Prostate gland (tissue), 2 donors: ENCODE measurements around the gene EQTN. TPM values are rescaled to one million over a fixed set of nuclear protein-coding genes. Genes with fewer than 3 reads are reported as not detected.

Experiments used
- DNase-seq: peaks from one replicate; pipeline ENCODE4 v3.0.0-alpha.2; 2019; ENCODE audit warnings: low spot score
- H3K27ac ChIP-seq, 2 donors: fragments of 200-600 bp; sonication (generic); 2 replicates each; pipeline ENCODE4 v1.5.1; 2017 to 2019
- H3K27me3 ChIP-seq: fragments of 200-600 bp; sonication (generic); replicated peaks from 2 replicates; pipeline ENCODE4 v1.5.1; 2019; ENCODE audit not compliant: insufficient read depth
- H3K36me3 ChIP-seq, 2 donors: fragments of 200-600 bp; sonication (generic); 1 replicate in 1 of 2; 2 replicates in 1 of 2; pipeline versions ENCODE4 v1.5.1 to v1.8.1; 2017 to 2019
- H3K4me1 ChIP-seq: fragments of 200-600 bp; sonication (generic); replicated peaks from 2 replicates; pipeline ENCODE4 v1.5.1; 2019
- H3K4me3 ChIP-seq, 2 donors: fragments of 200-600 bp; sonication (generic); 2 replicates each; pipeline ENCODE4 v1.5.1; 2017 to 2019
- H3K9me3 ChIP-seq: fragments of 200-600 bp; sonication (generic); 2 replicates; pipeline ENCODE4 v1.5.1; 2017
- POLR2A ChIP-seq: fragments of 450-650 bp; IDR thresholded peaks from one replicate; pipeline ENCODE4 v1.6.1; 2016; ENCODE audit warnings: antibody characterized with exemption, mild to moderate bottlenecking
- POLR2AphosphoS5 ChIP-seq: sonication (generic); formaldehyde crosslinking; IDR thresholded peaks from one replicate; pipeline ENCODE4 v1.6.1; 2017; ENCODE audit warnings: antibody characterized with exemption
- WGBS: methylation state at CpG from one replicate; pipeline ENCODE4 v1.1.5; 2018; 5-methylcytosine and 5-hydroxymethylcytosine counted together
- intact Hi-C: fragments of 100-400 bp; cut with DNase I; formaldehyde crosslinking; loops from one replicate; pipeline ENCODE4 v1.14.2; 2022
- total RNA-seq, 2 donors: library from RNA; depleted of rRNA; stranded (reverse); fragments of >200 nt; gene quantifications; one replicate each; pipeline ENCODE4 v1.1.0, GENCODE V29; 2016
- TF ChIP-seq, protein P1 (sequence below), 4 experiments: fragments of 200-600 bp in 2 of 4; fragments of 450-650 bp in 2 of 4; sonication (generic) in 2 of 4; IDR thresholded peaks; 1 replicate in 3 of 4; 2 replicates in 1 of 4; pipeline ENCODE4 v1.5.1; 2016 to 2019; ENCODE audit warnings: antibody characterized with exemption in 4 of 4, mild to moderate bottlenecking in 2 of 4, moderate library complexity in 2 of 4

Gene EQTN
- total RNA-seq, 2 donors from 2014 or later: 3.0 TPM; not detected in 1

DNA sequence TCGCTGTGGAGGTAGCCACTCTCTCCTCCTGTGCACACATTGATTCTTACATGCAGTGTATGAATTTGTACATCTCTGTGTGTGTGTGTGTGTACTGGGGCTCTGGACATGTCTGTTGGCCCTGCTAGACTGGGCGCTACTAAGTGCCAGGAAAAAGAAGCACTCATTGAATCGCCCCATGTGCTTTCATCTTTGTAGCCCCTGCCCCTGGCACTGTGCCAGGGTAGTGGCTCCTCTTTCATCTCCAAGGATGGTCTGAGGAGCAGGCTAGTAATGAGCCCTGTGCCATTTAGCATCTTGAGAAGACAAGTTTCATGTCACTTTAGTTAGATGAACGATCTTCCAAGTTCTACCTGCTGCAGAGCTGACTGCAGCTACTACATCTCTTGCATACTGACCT lies 34.4 kb upstream of the EQTN start:
- TF ChIP-seq, protein P1, sequence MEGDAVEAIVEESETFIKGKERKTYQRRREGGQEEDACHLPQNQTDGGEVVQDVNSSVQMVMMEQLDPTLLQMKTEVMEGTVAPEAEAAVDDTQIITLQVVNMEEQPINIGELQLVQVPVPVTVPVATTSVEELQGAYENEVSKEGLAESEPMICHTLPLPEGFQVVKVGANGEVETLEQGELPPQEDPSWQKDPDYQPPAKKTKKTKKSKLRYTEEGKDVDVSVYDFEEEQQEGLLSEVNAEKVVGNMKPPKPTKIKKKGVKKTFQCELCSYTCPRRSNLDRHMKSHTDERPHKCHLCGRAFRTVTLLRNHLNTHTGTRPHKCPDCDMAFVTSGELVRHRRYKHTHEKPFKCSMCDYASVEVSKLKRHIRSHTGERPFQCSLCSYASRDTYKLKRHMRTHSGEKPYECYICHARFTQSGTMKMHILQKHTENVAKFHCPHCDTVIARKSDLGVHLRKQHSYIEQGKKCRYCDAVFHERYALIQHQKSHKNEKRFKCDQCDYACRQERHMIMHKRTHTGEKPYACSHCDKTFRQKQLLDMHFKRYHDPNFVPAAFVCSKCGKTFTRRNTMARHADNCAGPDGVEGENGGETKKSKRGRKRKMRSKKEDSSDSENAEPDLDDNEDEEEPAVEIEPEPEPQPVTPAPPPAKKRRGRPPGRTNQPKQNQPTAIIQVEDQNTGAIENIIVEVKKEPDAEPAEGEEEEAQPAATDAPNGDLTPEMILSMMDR (IDR thresholded peaks at IDR 0.05): no peak
- no peak for TF ChIP-seq POLR2AphosphoS5
- TF ChIP-seq POLR2A: no peak
- WGBS: 84% methylated on average over 4 of the region's 4 CpGs
- H3K27me3 ChIP-seq: no peaks in the 10 kb centered on the region
- no peaks in the 10 kb centered on the region for H3K9me3 ChIP-seq
- no peak overlapping the region for H3K4me3 ChIP-seq
- no peaks in the 10 kb centered on the region for H3K4me1 ChIP-seq
- intact Hi-C loops: loop anchor here (10.0 kb wide), 1 partner anchor 63 kb away; no protein-coding TSS in a partner anchor
- H3K27ac ChIP-seq: no peak overlapping the region
- DNase-seq: no peak
- no peaks in the 10 kb centered on the region for H3K36me3 ChIP-seq

DNA sequence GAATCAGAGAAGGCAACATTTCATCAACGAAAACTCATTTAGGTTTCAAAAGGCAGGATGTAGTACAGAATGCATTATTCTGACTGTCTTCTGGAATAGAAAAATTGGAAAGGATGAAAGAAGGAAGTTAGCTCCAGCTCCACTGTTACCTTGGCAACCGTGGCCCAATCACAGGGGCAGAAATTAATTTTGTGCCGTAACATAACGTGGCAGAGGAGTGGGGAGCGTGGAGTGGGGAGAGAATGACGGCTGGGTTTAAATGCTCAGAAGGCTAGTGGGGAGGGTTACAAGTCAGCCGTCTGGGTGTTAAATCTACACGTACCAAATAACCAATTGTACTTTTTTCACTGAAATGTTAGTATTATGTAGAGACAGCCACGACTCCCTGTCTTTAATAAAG lies 32.3 kb upstream of the EQTN start:
- H3K4me3 ChIP-seq: no peak overlapping the region
- no peak overlapping the region for H3K27ac ChIP-seq
- WGBS: 89% methylated on average over 9 of the region's 9 CpGs
- DNase-seq: no peak
- intact Hi-C loops: no loop called here
- no peaks in the 10 kb centered on the region for H3K27me3 ChIP-seq
- H3K36me3 ChIP-seq: no peaks in the 10 kb centered on the region
- TF ChIP-seq POLR2AphosphoS5 (no peak), POLR2A (no peak)
- TF ChIP-seq, protein P1 (IDR thresholded peaks at IDR 0.05): no peak
- no peaks in the 10 kb centered on the region for H3K4me1 ChIP-seq
- H3K9me3 ChIP-seq: no peaks in the 10 kb centered on the region

DNA sequence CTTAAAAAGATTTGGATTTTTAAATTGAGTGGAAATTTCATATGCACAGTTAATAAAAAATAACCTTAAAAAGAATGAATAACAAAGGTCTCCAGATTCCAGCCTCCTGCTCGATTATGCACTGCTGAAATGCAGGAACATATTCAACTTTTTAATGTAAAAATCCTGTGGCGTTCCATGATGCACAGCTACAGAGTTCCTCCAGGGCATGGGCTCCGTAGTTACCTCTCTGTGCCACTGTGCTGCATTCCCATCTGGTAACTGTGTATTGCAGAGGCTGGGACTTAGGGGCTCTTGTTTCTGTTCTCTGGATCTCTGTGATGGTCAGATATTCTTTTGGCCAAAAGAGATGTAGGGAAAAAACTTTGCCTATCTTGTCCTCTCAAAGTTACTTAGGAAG lies 31.5 kb upstream of the EQTN start:
- 88% methylated on average over 3 of the region's 3 CpGs for WGBS

DNA sequence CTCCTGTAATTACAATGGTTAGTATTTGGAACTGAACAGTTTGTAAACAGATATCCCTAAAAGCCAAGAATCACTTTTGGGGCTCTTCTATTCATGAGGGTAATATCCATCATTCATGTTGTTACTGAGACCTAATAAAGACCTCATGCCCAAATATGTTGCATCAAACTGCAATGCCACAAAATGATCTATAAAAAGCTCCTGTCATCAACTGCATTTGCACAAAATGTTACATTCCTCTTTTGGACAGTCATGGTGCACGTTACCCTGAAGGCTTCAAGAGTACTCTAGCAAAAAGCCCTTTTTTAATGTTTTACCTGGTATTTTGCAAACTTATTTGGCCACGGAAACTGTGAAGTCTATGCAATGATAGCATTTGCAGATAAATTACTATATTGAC lies 14.2 kb upstream of the EQTN start:
- intact Hi-C loops: no loop called here
- WGBS: 83% methylated on average over 2 of the region's 2 CpGs
- no peaks in the 10 kb centered on the region for H3K36me3 ChIP-seq

More for the DNA sequence above, 31.5 kb upstream of the EQTN start:
- intact Hi-C loops: no loop called here
- no peaks in the 10 kb centered on the region for H3K36me3 ChIP-seq
- no peak for DNase-seq
- no peaks in the 10 kb centered on the region for H3K4me1 ChIP-seq
- no peak overlapping the region for H3K27ac ChIP-seq
- H3K27me3 ChIP-seq: no peaks in the 10 kb centered on the region
- no peaks in the 10 kb centered on the region for H3K9me3 ChIP-seq
- H3K4me3 ChIP-seq: no peak overlapping the region
- TF ChIP-seq, protein P1 (IDR thresholded peaks at IDR 0.05): no peak
- TF ChIP-seq POLR2AphosphoS5 (no peak), POLR2A (no peak)

DNA sequence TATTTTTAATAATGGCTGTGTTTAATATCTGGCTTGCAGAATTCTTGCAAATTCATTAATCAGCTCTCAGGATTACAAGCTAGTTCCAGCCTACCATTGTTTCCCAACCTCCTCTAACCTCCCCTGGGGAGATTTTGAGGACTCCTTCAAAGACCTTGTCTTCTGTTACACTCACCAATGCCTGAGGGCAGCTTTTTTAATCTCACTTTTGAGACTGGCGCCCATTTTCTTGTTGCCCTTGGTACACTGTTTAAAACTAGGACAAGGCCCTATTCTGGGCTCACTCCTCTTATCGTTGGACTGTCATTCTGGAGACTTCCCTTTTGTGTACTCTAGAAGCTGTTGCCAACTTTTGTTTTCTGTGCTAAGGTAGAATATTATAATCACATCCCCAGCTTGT lies 13.6 kb upstream of the EQTN start:
- no peak overlapping the region for H3K27ac ChIP-seq
- H3K9me3 ChIP-seq: no peaks in the 10 kb centered on the region
- no peaks in the 10 kb centered on the region for H3K36me3 ChIP-seq
- DNase-seq: no peak
- no peaks in the 10 kb centered on the region for H3K4me1 ChIP-seq
- TF ChIP-seq, protein P1 (IDR thresholded peaks at IDR 0.05): no peak
- TF ChIP-seq POLR2A: no peak
- TF ChIP-seq POLR2AphosphoS5: no peak
- WGBS: 60% methylated on average over 2 of the region's 2 CpGs
- intact Hi-C loops: no loop called here
- H3K4me3 ChIP-seq: no peak overlapping the region
- H3K27me3 ChIP-seq: no peaks in the 10 kb centered on the region

More for the DNA sequence above, 14.2 kb upstream of the EQTN start:
- Histone ChIP-seq H3K9me3 (no peaks in the 10 kb centered on the region), H3K27ac (no peak overlapping the region), H3K4me1 (no peaks in the 10 kb centered on the region), H3K27me3 (no peaks in the 10 kb centered on the region), H3K4me3 (no peak overlapping the region)
- no peak for TF ChIP-seq POLR2A
- TF ChIP-seq POLR2AphosphoS5: no peak
- TF ChIP-seq, protein P1 (IDR thresholded peaks at IDR 0.05): no peak
- DNase-seq: no peak
